Stimulated activated naive B cell treated with anti-CD40 and anti-IgM and Interleukin-4, amounts not matched to agents 10 μg/mL and 1 μg/mL and 100 μg/mL, for 72 hours (primary cell): Measurements from ENCODE around the gene FDXR.

Experiments used
- ATAC-seq, 2 donors: fragments of 150-1000 bp; cut with Tn5 transposase; replicated peaks; 2 replicates each; pipeline ENCODE4 v1.10.0; 2021; ENCODE audit warnings: moderate library complexity in 1 of 2
- DNase-seq: peaks from one replicate; pipeline ENCODE4 v3.0.0; 2021
- H3K27ac Mint-ChIP-seq: one replicate; pipeline ENCODE4 v1.8.0; 2022; ENCODE audit warnings: mild to moderate bottlenecking, mixed read lengths
- H3K27me3 Mint-ChIP-seq, 2 donors: one replicate each; pipeline ENCODE4 v1.8.0; 2022; ENCODE audit warnings: mixed read lengths in 2 of 2
- H3K36me3 Mint-ChIP-seq, 2 donors: one replicate each; pipeline ENCODE4 v1.8.0; 2022; ENCODE audit warnings: mixed read lengths in 2 of 2, mild to moderate bottlenecking in 1 of 2
- H3K4me1 Mint-ChIP-seq, 2 donors: one replicate each; pipeline ENCODE4 v1.8.0; 2022; ENCODE audit warnings: mixed read lengths in 2 of 2, mild to moderate bottlenecking in 1 of 2
- H3K4me3 Mint-ChIP-seq, 2 donors: one replicate each; pipeline ENCODE4 v1.8.0; 2022; ENCODE audit warnings: mild to moderate bottlenecking in 2 of 2, mixed read lengths in 2 of 2, moderate library complexity in 1 of 2
- H3K9me3 Mint-ChIP-seq, 2 donors: one replicate each; pipeline ENCODE4 v1.8.0; 2022; ENCODE audit warnings: mixed read lengths in 2 of 2, mild to moderate bottlenecking in 1 of 2

FDXR gene

DNA sequence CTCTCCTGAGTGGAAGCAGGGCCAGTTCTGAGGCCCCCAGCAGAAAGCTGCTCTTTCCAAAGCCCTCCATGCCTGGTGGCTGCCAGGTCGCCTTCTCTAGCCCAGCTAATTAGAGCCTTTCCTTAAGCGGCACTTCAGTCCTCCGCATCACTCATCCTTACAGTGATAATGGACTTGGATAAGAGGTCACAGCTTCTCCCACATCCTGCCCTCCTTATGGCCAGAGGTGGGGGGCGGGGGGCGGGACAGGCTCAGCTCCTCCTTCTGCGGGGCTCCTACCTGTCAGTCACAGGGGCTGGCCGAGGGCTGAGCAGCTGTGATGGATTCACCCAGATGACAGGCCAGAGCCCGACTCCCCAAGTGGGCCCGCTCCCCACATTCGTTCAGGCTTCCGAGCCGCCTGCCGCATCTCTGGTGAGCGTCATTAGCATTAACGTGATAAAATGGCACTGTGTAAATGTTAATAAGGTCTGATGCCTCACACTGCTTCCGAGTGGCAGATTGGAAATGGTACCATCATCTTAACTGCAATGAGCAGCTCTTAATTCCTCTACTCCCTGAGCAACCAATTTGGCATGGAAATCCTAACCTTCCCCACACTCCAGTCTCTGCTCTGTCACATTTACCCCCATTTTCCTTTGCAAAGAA is 54.4 kb downstream of the FDXR start:
- no peaks in the 10 kb centered on the region for H3K27me3 Mint-ChIP-seq
- H3K9me3 Mint-ChIP-seq: no peaks in the 10 kb centered on the region
- peaks cover 46 to 66% of the 10 kb centered on the region in 2 donors for H3K36me3 Mint-ChIP-seq
- peaks cover 0 to 1% of the 10 kb centered on the region in 2 donors for H3K4me1 Mint-ChIP-seq
- no peak overlapping the region for H3K4me3 Mint-ChIP-seq
- ATAC-seq (no peak), DNase-seq (no peak)
- no peak overlapping the region for H3K27ac Mint-ChIP-seq

DNA sequence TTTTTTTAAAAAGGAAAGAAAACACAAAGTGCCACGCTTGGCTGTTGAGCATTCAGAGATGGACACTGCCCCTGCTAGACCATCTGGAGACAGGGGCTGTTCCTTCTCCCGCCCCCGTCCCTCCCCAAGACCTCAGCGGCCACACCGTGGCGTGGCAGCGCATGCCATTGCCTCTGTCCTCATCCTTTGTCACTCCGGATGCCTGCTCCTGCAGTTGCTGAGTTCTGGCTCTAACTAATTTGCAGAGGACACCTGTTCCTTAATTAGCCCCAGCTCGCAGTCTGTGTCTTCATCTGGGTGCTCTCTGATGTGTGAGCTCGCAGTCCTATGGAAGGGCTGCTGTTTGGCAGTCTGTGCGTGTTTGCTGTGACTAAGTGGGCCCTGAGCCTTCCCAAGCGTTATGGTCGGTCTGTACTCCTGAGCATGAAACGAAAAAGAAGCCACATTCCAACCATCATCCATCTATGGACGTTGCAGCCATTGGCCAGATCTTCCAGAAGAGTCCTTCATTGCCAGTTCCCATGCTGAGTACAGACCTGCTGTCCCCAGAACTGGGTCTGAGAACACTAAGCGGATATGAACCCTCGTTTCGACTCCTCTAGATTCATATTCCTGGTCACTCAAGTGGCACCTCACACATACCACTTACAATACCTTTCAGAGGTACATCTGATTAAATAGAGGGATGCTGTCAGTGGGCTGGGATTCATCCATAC is 55.7 kb downstream of the FDXR start:
- DNase-seq: no peak
- Mint-ChIP-seq H3K36me3 (peaks cover 56 to 79% of the 10 kb centered on the region in 2 donors), H3K4me3 (no peak overlapping the region), H3K27me3 (no peaks in the 10 kb centered on the region), H3K4me1 (peaks cover 0 to 1% of the 10 kb centered on the region in 2 donors), H3K27ac (no peak overlapping the region), H3K9me3 (no peaks in the 10 kb centered on the region)
- no peak for ATAC-seq

DNA sequence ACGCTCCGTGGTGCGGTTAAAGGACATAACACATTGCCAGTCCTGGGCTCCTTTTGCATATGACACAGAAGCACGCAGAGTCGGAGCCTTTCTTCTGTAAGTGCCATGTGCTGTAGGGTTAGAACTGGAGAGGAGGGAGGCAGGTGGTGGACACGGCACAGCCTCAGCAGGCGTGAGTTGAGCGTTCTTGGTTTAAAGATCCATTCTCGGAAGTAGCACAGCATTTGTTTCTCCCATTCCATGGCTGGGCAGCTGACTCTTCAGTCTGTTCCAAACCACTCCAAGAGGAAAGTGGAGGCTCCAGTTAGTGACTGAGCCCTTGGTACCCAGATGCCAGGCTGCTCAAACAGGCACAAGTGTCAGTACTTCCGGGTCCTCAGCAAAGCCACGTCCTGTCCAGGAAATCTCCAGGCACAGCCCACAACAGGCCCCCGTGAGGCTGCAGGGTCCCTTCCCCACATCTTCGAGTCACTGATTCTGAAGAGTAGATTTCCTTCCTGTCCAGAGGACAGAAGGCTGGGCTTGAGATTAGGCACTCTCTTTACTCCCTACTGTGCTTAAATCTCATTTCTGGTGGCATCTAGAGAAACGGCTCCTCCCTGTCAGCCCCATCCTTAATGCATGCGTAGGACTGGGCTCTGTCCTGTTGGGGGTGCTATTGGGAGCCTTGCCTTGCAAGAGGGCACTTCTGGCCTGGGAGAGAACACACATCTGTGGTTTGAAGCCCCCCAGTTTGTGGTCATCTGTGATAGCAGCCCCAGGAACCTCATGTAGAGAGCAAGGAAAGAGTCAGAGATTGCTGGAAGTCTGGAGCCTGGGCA is 57.0 kb downstream of the FDXR start:
- no peak overlapping the region for H3K4me3 Mint-ChIP-seq
- H3K4me1 Mint-ChIP-seq: peaks cover 0 to 1% of the 10 kb centered on the region in 2 donors
- ATAC-seq: no peak
- H3K36me3 Mint-ChIP-seq: peaks cover 59 to 81% of the 10 kb centered on the region in 2 donors
- no peak overlapping the region for H3K27ac Mint-ChIP-seq
- DNase-seq: no peak
- no peaks in the 10 kb centered on the region for H3K9me3 Mint-ChIP-seq
- no peaks in the 10 kb centered on the region for H3K27me3 Mint-ChIP-seq

DNA sequence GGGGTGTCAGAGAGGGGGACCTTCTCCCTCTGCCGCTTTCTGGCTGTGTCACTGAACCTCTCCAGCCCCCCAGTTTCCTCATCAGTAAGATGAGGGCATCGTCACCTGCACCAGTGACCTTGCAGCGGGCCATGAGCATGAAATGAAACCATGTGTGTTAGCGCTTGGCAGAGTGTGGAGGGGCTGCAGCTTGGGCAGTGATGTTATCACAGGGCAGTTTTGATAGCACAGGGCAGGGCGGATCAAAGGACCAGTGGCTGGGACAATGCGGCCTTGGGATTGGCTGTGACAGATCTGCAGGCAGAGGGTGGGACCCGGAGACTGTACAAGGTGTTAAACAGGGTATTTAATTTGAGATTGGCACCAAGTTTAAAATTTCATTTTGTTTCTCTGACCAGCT is 57.7 kb downstream of the FDXR start:
- Mint-ChIP-seq H3K27me3 (no peaks in the 10 kb centered on the region), H3K9me3 (no peaks in the 10 kb centered on the region), H3K4me1 (peaks cover 0 to 1% of the 10 kb centered on the region in 2 donors), H3K36me3 (peaks cover 60 to 82% of the 10 kb centered on the region in 2 donors), H3K27ac (no peak overlapping the region), H3K4me3 (no peak overlapping the region)
- DNase-seq (no peak), ATAC-seq (no peak)

DNA sequence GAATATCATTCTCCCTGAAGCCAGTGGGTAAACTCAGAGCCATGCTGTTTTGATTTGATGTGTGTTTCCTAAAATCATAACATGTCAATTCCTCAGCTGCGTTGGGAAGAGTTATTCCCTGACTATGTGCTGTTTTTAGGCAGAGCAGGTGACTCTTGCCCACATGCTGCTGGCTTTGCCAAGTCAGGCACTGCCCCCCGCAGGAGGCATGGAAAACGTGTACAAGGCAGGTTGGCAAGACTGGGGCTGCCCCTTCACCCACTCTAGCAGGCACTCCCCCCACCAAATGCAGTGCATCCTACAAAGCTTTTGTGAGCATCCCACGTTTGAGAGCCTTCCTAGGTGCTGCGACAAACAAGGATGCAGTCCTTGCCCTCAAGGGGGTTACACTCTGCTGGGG is 58.3 kb downstream of the FDXR start:
- Mint-ChIP-seq H3K27me3 (no peaks in the 10 kb centered on the region), H3K36me3 (peaks cover 62 to 80% of the 10 kb centered on the region in 2 donors), H3K4me1 (peaks cover 0 to 1% of the 10 kb centered on the region in 2 donors), H3K4me3 (no peak overlapping the region), H3K27ac (no peak overlapping the region), H3K9me3 (no peaks in the 10 kb centered on the region)
- DNase-seq (no peak), ATAC-seq (no peak)
